Activated T-helper 1 cell treated with anti-CD3 and anti-CD28 coated beads, Interleukin-2, amount 50 U/mL, for 16 hours (primary cell): Measurements from ENCODE around the gene PNPLA7.
"Not testable (repeated sequence)": the region's sequence is repeated elsewhere in the genome, so short reads cannot be mapped to it uniquely, and the experiment has no call there.

ENCODE experiments used
- DNase-seq, 2 donors: peaks; one replicate each; pipeline ENCODE4 v3.0.0-alpha.2; 2020; ENCODE audit warnings: low read depth in 1 of 2, low spot score in 1 of 2

Gene PNPLA7

DNA sequence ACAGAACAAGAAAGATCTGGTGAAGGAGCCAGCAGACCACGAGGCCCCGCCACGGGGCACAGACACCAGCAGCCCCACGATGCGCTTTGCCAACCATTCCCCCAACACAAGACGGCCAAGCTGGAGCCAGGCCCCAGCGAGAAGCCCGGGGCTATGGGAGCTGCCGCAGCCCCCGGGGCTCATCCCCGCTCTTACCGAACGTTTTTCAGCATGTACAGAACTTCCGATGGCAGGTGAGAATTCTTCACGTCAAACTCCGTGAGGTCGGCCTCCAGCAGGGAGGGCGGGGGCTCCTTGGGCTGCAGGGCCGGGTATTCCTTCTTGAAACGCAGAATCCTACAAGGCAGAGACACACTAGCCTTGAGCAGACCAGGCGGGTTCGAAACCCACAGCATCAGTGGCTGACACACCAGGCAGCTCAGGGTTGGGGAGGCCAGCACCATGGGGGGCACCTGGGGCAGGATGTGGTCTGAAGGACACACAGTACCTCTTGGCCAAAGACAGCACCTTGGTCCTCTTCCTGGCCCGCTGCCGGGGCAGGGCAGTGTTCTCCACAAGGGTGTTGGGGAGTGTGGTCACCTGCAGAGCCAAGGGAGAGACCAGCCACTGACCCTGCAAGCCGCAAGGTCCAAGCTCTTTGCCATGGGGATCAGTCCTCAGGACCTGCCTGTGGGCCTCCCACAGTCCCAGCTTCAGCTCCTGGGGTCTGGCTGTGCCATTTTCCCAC lies 6.8 kb downstream of the PNPLA7 start:
- DNase-seq: no peak

DNA sequence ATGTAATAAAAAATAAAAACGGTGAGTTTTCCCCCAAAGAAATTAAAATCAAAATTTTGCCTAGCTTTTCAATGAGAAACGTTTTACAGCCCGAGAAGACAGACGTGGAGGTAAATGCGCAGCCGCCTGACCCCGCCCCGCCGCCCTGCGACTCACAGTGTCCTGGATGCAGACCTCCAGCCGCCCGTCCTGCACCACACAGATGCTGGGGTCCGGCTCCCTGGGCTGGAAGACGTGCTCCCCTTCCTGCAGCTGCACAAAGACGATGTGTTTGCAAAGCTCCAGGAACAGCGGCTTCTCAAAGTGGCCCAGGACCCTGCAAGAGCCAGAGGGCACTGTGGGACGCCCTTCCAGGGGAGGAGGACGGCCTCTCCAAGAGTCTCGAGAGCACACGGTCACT lies 7.7 kb downstream of the PNPLA7 start:
- no peak for DNase-seq

DNA sequence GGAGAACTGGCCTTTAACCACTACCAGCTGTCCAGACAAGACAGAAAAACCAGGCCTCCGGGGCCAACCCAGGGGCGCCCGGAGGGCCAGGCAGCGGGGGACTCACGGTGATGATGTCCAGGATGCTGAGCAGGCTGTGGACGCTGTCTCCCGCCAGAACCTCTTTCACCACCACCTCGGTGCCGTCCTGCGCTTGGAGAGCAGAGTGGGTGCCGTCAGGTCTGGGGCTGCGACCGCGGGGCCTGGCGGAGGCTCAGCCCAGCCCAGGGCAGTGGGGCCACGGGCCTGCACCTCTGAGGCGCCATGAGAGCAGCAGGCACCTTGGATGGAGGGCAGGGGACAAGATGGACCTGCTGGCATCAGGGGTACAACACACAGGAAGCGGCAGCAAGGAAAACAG lies 9.7 kb downstream of the PNPLA7 start:
- no peak for DNase-seq

DNA sequence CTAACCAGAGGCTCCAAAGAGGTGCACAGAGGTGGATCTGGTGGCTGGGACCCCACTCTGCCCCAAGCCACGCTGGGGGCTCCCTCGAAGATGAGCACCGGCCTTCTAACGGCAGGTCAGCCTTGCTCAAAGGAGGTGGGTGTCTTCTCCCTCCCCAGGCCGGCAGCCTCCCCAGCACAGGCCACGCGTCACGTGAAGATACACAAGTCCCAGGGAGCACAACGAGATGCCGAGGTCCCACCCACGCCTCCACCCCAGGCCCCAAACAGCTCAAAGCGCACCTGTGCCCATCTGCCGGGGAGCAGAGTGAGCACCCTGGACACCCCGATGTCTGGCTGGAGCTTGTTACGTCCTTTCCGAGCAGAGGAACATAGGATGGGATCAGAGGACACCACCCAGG lies 12.1 kb downstream of the PNPLA7 start:
- DNase-seq: no peak

DNA sequence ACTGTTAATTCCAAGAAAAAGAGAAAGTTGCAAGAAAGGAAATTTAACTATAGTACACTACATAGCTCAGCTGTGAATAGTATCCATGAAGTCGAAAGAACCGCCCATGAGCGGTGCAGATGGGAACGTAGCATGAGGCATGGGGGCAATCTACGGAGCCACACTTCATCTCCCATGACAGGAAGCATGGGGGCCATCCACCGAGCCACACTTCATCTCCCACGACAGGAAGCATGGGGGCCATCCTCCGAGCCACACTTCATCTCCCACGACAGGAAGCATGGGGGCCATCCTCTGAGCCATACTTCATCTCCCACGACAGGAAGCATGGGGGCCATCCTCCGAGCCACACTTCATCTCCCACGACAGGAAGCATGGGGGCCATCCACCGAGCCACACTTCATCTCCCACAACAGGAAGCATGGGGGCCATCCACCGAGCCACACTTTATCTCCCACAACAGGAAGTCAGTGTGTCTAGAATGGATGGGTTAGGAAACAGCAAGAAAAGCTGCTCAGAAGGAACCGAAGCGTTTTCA lies 13.5 kb downstream of the PNPLA7 start:
- DNase-seq: not testable (repeated sequence)

DNA sequence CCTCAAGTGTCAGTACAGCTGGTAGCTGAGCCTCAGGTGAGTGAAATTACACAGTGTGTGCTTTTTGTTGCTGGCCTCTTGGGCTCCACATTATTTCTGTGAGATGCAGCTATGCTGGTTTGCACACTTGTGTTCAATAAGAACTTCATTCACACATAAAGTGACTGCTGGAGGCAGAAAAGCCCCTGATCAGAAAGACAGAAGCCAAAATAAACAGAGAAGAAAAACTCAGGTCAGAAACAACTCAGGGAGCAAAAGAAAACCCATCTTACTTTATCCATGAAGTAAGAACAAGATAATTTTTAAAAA lies 15.1 kb downstream of the PNPLA7 start:
- DNase-seq: no peak

DNA sequence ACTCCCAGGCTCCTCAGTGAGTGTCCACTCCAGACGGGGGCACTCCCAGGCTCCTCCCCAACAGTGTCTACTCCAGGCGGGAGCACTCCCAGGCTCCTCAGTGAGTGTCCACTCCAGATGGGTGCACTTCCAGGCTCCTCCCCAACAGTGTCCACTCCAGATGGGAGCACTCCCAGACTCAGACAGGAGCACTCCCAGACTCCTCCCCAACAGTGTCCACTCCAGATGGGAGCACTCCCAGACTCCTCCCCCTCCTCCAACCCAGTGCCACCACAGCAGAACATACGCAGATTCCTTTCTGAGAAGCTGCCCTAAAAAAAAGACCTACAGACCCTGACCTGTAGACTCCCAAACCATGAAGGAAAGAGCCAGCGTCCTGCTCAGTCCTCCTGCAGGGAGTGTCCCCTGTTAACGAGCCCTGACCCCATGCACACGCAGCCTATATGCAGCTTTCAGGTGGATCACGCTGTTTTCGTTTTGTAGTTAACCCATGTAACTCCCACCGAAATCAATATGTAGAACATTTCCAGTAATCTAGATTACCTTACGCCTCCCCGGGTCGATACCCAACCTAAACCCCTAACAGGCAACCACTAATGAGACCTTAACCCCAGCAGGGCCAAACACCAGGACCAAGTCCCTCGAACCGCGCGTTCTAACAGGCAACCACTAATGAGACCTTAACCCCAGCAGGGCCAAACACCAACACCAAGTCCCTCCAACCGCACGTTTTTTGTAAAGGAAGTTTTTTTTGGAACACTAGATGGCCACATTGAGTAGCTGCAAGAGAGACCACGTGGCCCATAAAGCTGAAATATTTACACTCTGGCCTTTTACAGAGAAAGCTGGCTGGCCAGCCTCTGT lies 15.7 kb downstream of the PNPLA7 start:
- DNase-seq: no peak

DNA sequence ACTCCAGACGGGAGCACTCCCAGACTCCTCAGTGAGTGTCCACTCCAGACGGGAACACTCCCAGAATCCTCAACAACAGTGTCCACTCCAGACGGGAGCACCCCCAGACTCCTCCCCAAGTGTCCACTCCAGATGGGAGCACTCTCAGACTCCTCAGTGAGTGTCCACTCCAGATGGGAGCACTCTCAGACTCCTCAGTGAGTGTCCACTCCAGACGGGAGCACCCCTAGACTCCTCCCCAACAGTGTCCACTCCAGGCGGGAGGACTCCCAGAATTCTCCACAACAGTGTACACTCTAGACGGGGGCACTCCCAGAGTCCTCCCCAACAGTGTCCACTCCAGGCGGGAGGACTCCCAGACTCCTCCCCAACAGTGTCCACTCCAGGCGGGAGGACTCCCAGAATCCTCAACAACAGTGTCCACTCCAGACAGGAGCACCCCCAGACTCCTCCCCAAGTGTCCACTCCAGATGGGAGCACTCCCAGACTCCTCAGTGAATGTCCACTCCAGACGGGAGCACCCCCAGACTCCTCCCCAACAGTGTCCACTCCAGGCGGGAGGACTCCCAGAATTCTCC lies 17.2 kb downstream of the PNPLA7 start:
- DNase-seq: not testable (repeated sequence)

DNA sequence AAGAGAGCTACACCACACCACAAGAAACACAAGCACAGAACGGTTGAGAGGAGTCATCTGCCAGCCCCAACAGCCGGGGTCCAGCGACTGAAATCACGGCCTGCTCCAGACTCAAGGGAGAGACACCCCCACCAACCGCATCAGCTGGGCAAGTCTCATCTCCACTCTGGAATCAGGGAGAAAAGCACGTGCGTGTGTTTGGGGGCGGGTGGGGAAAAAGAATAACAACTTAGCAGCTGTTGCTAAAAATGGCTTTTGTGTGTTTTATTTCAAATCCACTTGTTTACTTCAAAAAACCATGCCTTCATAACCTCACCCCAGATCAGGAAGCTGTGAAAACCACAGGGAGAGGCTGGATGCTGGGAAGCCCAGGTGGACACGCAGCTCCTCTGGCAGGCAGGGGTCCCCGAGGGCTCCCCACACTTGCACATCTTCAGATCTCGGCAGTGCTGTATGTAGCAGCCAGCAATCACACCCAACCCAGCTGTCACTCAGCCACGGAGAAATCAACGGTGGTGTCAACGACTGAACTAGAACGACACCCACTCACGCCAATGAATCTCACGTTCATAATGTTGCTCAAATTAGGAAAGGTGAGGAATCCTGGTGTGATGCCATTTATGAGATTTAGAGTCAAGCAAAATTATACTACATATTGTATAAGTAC lies 19.0 kb downstream of the PNPLA7 start:
- DNase-seq: no peak

DNA sequence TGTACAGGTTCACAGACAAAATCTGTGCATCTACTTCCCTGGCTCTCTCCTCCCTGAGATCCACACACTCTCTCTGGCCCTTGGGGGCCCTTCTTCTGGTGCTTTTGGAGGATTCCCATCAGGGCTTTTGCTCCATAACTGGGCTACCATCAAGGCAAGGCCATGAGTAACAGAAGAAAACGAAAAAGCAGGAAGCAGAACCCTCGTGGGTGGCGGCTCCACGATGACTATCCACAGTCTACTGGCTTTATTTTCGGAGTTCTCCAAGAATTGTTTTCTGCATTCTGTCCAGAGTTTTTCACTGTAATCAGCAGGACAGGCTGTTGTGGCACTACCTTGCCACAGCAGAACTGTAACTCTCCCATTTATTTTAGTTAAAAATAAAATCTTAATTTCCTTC lies 19.9 kb downstream of the PNPLA7 start:
- DNase-seq: no peak

DNA sequence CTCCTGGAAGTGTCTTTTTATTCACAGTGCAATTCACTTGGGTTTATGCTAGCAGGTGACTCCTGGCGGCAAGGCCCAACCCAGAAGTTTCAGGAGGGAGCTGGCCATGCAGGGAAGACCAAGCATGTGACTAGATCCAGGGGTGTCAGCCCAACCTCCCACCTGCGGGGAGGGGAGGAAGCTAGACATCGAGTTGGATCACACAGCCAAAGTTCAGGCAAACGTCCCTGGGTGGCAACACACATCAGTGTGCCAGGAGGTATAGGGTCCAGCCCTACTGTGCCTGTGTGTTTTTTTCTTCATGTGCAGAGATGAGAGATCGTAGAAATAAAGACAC lies 25.3 kb downstream of the PNPLA7 start:
- no peak for DNase-seq

DNA sequence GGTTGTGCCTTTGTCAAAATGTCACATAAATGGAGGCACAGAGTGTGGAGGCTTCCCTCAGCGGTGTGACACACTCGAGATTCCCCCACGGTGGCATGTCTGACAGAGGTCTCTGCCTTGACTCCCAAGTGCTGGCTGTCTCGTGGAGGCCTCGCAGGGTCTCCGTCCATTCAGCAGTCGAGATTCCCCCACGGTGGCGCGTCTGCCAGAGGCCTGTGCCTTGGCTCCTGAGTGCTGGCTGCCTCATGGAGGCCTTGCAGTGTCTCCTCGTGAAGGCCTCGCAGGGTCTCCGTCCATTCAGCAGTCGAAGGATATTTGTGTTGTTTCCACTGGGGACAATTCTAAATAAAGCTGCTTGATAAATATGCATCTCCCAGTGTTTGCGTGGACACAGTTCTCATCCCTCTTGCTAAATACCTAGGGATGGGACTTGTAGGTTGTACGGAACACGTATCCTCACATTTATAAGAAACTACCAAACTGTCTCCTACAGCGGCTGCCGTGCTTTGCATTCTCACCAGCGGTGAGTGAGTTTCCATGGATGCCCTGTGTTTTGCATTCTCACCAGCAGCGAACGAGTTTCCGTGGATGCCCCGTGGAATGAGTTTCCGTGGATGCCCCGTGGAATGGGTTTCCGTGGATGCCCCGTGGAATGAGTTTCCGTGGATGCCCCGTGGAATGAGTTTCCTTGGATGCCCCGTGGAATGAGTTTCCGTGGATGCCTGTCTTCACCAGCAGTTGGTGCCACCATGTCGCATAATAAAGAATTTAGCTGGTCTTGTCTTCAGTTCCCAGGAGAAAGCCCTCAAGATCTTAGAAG lies 25.8 kb downstream of the PNPLA7 start:
- DNase-seq: no peak

DNA sequence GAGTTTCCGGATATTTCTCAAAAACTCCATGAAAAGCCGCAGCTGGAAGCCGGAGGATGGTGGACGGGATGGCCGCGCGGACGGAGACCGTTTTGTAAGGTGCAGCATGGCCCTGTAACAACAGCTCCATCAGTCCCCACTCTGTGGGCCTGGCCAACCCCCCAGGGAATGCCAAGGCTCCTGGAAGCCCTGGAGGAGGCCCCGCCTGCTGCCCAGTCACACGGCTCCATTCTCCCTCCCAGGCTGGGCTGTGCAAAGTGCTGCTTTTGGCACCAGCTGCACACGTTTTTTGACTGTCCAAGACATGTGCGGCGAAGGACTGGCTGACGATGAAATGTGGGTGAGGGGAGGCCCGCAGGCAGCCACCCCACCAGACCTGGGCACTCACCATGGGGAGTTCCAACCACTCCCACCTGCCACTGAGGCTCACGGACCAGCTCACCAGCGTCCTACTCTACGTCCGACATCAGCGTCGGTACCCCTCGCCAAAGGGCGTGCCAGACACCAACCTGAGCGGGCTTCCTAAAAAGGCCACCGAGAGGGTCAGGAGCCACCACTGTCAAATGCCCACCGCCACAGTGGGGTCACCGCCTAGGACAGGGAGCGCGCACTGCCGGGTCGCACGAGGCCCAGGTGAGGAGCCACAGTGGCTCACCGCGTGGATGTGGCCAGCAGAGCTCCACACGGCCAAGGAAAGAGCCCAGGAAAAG lies 27.3 kb downstream of the PNPLA7 start:
- DNase-seq: no peak

DNA sequence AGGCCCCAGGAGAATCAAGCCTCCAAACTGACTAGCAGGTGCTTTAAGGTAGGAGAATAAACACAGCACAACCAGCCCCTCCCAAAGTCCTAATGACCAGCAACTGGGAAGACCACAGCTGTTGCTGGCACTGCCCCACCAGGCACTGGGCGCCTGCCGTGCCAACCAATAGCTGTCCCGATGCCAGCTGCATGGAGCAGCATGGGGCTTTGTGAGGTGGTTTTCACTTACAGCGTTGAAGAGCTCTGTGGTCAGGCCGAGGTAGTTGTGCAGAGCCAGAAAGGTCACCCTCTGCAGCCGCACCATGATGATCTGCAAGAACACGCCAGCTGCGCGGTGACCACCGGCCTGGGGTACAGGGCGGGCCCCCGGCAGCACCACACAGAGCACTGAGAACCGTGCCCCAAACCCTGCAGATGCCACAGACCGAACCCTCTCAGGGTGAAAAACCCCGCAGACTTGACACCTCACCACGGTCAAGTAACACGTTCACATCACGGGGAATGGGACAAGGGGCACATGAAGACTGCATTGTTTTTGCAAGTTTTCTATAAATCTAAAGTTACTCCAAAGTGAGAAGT lies 28.7 kb downstream of the PNPLA7 start:
- DNase-seq: no peak

DNA sequence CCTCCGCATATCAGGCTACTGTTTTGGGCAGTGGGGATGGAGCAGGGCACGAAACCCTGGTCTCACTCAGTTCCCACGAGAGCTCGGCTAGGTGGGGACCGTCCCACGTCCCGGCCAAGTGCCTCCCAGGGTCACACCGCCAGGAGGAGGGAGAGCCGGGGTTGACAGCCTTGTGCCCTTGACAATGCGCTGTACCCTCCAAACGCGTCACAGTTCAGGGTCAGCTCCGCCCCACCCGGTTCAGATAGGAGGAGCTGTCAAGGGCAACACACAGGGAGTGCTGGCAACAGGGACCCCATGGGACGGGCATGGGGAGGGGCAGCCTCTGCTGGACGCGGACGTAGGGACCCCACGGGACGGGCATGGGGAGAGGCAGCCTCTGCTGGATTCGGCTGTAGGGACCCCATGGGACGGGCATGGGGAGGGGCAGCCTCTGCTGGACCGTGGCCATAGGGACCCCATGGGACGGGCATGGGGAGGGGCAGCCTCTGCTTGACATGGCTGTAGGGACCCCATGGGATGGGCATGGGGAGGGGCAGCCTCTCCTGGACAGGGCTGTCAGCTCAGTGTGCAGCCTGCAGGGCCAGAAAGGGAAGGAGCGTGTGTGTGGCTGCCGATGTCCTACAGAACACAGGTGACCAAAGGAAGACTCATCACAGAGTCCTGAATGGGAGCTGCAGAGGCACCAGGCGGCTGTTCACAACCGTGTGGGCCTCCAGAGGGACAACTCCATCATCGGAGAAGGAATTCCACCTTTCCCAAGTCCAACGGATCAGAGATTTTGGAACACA lies 29.4 kb downstream of the PNPLA7 start:
- DNase-seq: no peak

DNA sequence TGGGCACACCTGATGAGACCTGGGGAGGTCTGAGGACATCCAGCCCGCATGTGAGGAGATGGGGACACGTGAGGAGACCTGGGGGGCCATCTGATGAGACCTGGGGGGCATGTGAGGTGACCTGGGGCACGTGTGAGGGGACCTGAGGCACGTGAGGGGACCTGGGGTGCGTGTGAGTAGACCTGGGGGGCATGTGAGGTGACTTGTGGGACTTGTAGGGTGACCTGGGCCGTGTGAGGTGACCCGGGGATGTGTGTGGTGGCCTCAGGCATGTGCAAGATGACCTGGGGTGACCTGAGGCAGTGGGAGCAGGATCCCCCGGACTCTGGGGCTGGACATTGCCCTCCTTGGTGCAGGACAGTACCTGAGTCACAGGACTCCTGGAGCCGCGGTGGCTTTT lies 30.6 kb downstream of the PNPLA7 start:
- no peak for DNase-seq

DNA sequence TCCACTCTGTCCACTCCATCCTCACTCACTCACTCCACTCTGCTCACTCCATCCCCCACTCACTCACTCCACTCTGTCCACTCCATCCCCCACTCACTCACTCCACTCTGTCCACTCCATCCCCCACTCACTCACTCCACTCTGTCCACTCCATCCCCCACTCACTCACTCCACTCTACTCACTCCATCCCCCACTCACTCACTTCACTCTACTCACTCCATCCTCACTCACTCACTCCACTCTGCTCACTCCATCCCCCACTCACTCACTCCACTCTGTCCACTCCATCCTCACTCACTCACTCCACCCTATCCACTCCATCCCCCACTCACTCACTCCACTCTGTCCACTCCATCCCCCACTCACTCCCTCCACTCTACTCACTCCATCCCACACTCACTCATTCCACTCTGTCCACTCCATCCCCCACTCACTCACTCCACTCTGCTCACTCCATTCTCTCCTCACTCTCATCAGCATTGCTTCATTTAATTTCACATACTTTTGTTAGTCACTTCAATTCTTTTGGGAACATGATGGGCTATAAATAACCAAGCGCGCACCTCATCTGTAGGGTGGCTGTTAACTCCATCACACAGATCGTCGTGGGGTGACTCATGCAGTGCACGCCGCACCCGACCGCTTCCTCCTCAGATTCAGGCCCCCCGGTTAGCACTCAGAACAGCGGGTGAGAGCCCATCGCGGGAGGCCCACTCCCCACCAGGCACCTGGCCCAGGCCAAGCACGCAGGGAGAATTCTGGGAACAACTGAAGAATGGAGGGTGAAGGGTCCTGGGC lies 31.3 kb downstream of the PNPLA7 start:
- not testable (repeated sequence) for DNase-seq
